ENCODE data around the gene TAF1B.

- TF ChIP-seq, protein P1, sequence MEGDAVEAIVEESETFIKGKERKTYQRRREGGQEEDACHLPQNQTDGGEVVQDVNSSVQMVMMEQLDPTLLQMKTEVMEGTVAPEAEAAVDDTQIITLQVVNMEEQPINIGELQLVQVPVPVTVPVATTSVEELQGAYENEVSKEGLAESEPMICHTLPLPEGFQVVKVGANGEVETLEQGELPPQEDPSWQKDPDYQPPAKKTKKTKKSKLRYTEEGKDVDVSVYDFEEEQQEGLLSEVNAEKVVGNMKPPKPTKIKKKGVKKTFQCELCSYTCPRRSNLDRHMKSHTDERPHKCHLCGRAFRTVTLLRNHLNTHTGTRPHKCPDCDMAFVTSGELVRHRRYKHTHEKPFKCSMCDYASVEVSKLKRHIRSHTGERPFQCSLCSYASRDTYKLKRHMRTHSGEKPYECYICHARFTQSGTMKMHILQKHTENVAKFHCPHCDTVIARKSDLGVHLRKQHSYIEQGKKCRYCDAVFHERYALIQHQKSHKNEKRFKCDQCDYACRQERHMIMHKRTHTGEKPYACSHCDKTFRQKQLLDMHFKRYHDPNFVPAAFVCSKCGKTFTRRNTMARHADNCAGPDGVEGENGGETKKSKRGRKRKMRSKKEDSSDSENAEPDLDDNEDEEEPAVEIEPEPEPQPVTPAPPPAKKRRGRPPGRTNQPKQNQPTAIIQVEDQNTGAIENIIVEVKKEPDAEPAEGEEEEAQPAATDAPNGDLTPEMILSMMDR (IDR thresholded peaks at IDR 0.05), result no peak
- TF ChIP-seq POLR2A (IDR thresholded peaks at IDR 0.05), result no peak
These were observed 106.8 kb downstream of the TAF1B start for GRCh38 chr2:9949992-9950520.
